Immature natural killer cell (primary cell): ENCODE results near the gene RAET1E. TPM values are rescaled to one million over a fixed set of nuclear protein-coding genes. Genes with fewer than 3 reads are reported as not detected.
"Not testable (repeated sequence)": the region's sequence is repeated elsewhere in the genome, so short reads cannot be mapped to it uniquely, and the experiment has no call there.

Experiments used
- DNase-seq, 3 donors: peaks; one replicate each; pipeline ENCODE4 v3.0.0; 2022; ENCODE audit warnings: mixed read lengths in 1 of 3
- H3K27ac Mint-ChIP-seq, 6 donors: one replicate each; pipeline ENCODE4 v1.8.0; 2020; ENCODE audit warnings: mixed read lengths in 6 of 6, mild to moderate bottlenecking in 5 of 6, inconsistent platforms in 4 of 6, moderate library complexity in 3 of 6
- H3K27me3 Mint-ChIP-seq, 3 donors: one replicate each; pipeline ENCODE4 v1.8.0; 2020 to 2021; ENCODE audit warnings: low read depth in 3 of 3, mild to moderate bottlenecking in 3 of 3, mixed read lengths in 3 of 3, moderate library complexity in 3 of 3, inconsistent platforms in 1 of 3
- H3K36me3 Mint-ChIP-seq, 3 donors: one replicate each; pipeline ENCODE4 v1.8.0; 2020; ENCODE audit warnings: mixed read lengths in 3 of 3, inconsistent platforms in 2 of 3, mild to moderate bottlenecking in 2 of 3
- H3K4me1 Mint-ChIP-seq, 2 donors: one replicate each; pipeline ENCODE4 v1.8.0; 2020; ENCODE audit warnings: inconsistent platforms in 2 of 2, mild to moderate bottlenecking in 2 of 2, mixed read lengths in 2 of 2, moderate library complexity in 1 of 2
- H3K4me3 Mint-ChIP-seq, 5 donors: one replicate each; pipeline ENCODE4 v1.8.0; 2020; ENCODE audit warnings: mild to moderate bottlenecking in 5 of 5, mixed read lengths in 5 of 5, inconsistent platforms in 3 of 5, moderate library complexity in 3 of 5
- H3K9me3 Mint-ChIP-seq, 6 donors: one replicate each; pipeline ENCODE4 v1.8.0; 2020; ENCODE audit warnings: mild to moderate bottlenecking in 6 of 6, mixed read lengths in 6 of 6, inconsistent platforms in 4 of 6, moderate library complexity in 3 of 6
- polyA plus RNA-seq, 3 donors: library from polyadenylated mRNA; unstranded; fragments of 300-500 nt; fragmentation: Illumina TruSeq; gene quantifications; one replicate each; pipeline ENCODE4 v1.2.3, GENCODE V29; 2021

Gene RAET1E
- polyA plus RNA-seq, 3 donors from 2014 or later = not detected

GRCh38 chr6:149910721-149911151 lies 12.8 kb upstream of the RAET1E start:
- Mint-ChIP-seq H3K27me3 (peaks cover 3 to 18% (median 14%) of the 10 kb centered on the region in 3 donors), H3K27ac (no peak overlapping the region), H3K9me3 (peaks cover 0 to 8% (median 2%) of the 10 kb centered on the region in 6 donors), H3K36me3 (peaks cover 4 to 5% (median 4%) of the 10 kb centered on the region in 3 donors), H3K4me3 (no peak overlapping the region), H3K4me1 (no peaks in the 10 kb centered on the region)
- no peak for DNase-seq

GRCh38 chr6:149909701-149910470 lies 12.0 kb upstream of the RAET1E start:
- H3K4me3 Mint-ChIP-seq = no peak overlapping the region
- peaks cover 4 to 5% (median 4%) of the 10 kb centered on the region in 3 donors for H3K36me3 Mint-ChIP-seq
- DNase-seq = no peak
- no peaks in the 10 kb centered on the region for H3K4me1 Mint-ChIP-seq
- H3K27me3 Mint-ChIP-seq = peaks cover 3 to 18% (median 14%) of the 10 kb centered on the region in 3 donors
- H3K27ac Mint-ChIP-seq = no peak overlapping the region
- peaks cover 0 to 8% (median 2%) of the 10 kb centered on the region in 6 donors for H3K9me3 Mint-ChIP-seq

GRCh38 chr6:149908480-149908879 lies 10.6 kb upstream of the RAET1E start:
- peaks cover 3 to 18% (median 11%) of the 10 kb centered on the region in 3 donors for H3K27me3 Mint-ChIP-seq

GRCh38 chr6:149907317-149907716 lies 9.4 kb upstream of the RAET1E start:
- Mint-ChIP-seq H3K9me3 (peaks cover 0 to 8% (median 2%) of the 10 kb centered on the region in 6 donors), H3K36me3 (peaks cover 4 to 5% (median 4%) of the 10 kb centered on the region in 3 donors), H3K4me3 (no peak overlapping the region), H3K4me1 (no peaks in the 10 kb centered on the region), H3K27me3 (peaks cover 3 to 14% (median 9%) of the 10 kb centered on the region in 3 donors), H3K27ac (no peak overlapping the region)
- DNase-seq = no peak

More at GRCh38 chr6:149908480-149908879, 10.6 kb upstream of the RAET1E start:
- not testable (repeated sequence) for H3K4me3 Mint-ChIP-seq, H3K9me3 Mint-ChIP-seq, H3K4me1 Mint-ChIP-seq, H3K27ac Mint-ChIP-seq, DNase-seq, H3K36me3 Mint-ChIP-seq

GRCh38 chr6:149906405-149906804 lies 8.5 kb upstream of the RAET1E start:
- Mint-ChIP-seq H3K27ac (no peak overlapping the region), H3K4me3 (no peak overlapping the region), H3K36me3 (peaks cover 4 to 5% (median 4%) of the 10 kb centered on the region in 3 donors), H3K4me1 (no peaks in the 10 kb centered on the region), H3K9me3 (peaks cover 0 to 8% (median 2%) of the 10 kb centered on the region in 6 donors), H3K27me3 (peaks cover 3 to 11% (median 8%) of the 10 kb centered on the region in 3 donors)
- no peak for DNase-seq

GRCh38 chr6:149905911-149906371 lies 8.0 kb upstream of the RAET1E start:
- H3K27me3 Mint-ChIP-seq = peaks cover 3 to 8% (median 6%) of the 10 kb centered on the region in 3 donors
- H3K4me1 Mint-ChIP-seq = no peaks in the 10 kb centered on the region
- H3K36me3 Mint-ChIP-seq = peaks cover 4 to 5% (median 4%) of the 10 kb centered on the region in 3 donors
- peaks cover 0 to 8% (median 2%) of the 10 kb centered on the region in 6 donors for H3K9me3 Mint-ChIP-seq
- no peak overlapping the region for H3K27ac Mint-ChIP-seq
- H3K4me3 Mint-ChIP-seq = no peak overlapping the region
- no peak for DNase-seq

GRCh38 chr6:149905371-149905910 lies 7.5 kb upstream of the RAET1E start:
- no peaks in the 10 kb centered on the region for H3K4me1 Mint-ChIP-seq
- no peak overlapping the region for H3K4me3 Mint-ChIP-seq
- H3K27ac Mint-ChIP-seq = no peak overlapping the region
- DNase-seq = no peak
- peaks cover 4 to 5% (median 4%) of the 10 kb centered on the region in 3 donors for H3K36me3 Mint-ChIP-seq
- peaks cover 3 to 6% (median 5%) of the 10 kb centered on the region in 3 donors for H3K27me3 Mint-ChIP-seq
- peaks cover 0 to 8% (median 2%) of the 10 kb centered on the region in 6 donors for H3K9me3 Mint-ChIP-seq

GRCh38 chr6:149904661-149905370 lies 6.9 kb upstream of the RAET1E start:
- no peak for DNase-seq
- Mint-ChIP-seq H3K27me3 (peaks cover 2 to 7% (median 6%) of the 10 kb centered on the region in 3 donors), H3K9me3 (peaks cover 0 to 8% (median 2%) of the 10 kb centered on the region in 6 donors), H3K36me3 (peaks cover 4 to 5% (median 4%) of the 10 kb centered on the region in 3 donors), H3K4me1 (no peaks in the 10 kb centered on the region), H3K27ac (no peak overlapping the region), H3K4me3 (no peak overlapping the region)

- Mint-ChIP-seq H3K27ac (no peak overlapping the region), H3K36me3 (peaks cover 4 to 5% (median 4%) of the 10 kb centered on the region in 3 donors), H3K4me1 (no peaks in the 10 kb centered on the region), H3K27me3 (peaks cover 5 to 7% (median 6%) of the 10 kb centered on the region in 3 donors), H3K9me3 (peaks cover 0 to 8% (median 2%) of the 10 kb centered on the region in 6 donors), H3K4me3 (no peak overlapping the region)
- DNase-seq = no peak
Observed at GRCh38 chr6:149903938-149904611, 6.2 kb upstream of the RAET1E start.

GRCh38 chr6:149901444-149902140 lies 3.7 kb upstream of the RAET1E start:
- H3K27me3 Mint-ChIP-seq = peaks cover 4 to 7% (median 5%) of the 10 kb centered on the region in 3 donors
- no peak for DNase-seq
- no peaks in the 10 kb centered on the region for H3K4me1 Mint-ChIP-seq
- no peak overlapping the region for H3K27ac Mint-ChIP-seq
- no peaks in the 10 kb centered on the region for H3K9me3 Mint-ChIP-seq
- no peak overlapping the region for H3K4me3 Mint-ChIP-seq
- no peaks in the 10 kb centered on the region for H3K36me3 Mint-ChIP-seq

GRCh38 chr6:149900620-149901443 lies 2.9 kb upstream of the RAET1E start:
- no peaks in the 10 kb centered on the region for H3K9me3 Mint-ChIP-seq
- peaks cover 2 to 6% (median 5%) of the 10 kb centered on the region in 3 donors for H3K27me3 Mint-ChIP-seq
- no peak for DNase-seq
- no peaks in the 10 kb centered on the region for H3K36me3 Mint-ChIP-seq
- no peaks in the 10 kb centered on the region for H3K4me1 Mint-ChIP-seq
- H3K27ac Mint-ChIP-seq = no peak overlapping the region
- H3K4me3 Mint-ChIP-seq = no peak overlapping the region

GRCh38 chr6:149899926-149900619 lies 2.2 kb upstream of the RAET1E start:
- peaks cover 2 to 6% (median 5%) of the 10 kb centered on the region in 3 donors for H3K27me3 Mint-ChIP-seq

More at GRCh38 chr6:149899926-149900619, 2.2 kb upstream of the RAET1E start:
- H3K9me3 Mint-ChIP-seq = no peaks in the 10 kb centered on the region
- H3K27ac Mint-ChIP-seq = no peak overlapping the region
- no peak overlapping the region for H3K4me3 Mint-ChIP-seq
- H3K36me3 Mint-ChIP-seq = no peaks in the 10 kb centered on the region
- no peaks in the 10 kb centered on the region for H3K4me1 Mint-ChIP-seq
- no peak for DNase-seq
